GM10266 (cell line): ENCODE measurements around the gene MYO10.
"Not testable (repeated sequence)": the region's sequence is repeated elsewhere in the genome, so short reads cannot be mapped to it uniquely, and the experiment has no call there.

ENCODE experiments used
- DNase-seq: peaks from one replicate; pipeline ENCODE4 v3.0.0; 2012; ENCODE audit errors: extremely low spot score
- TF ChIP-seq, protein P1 (sequence below): IDR thresholded peaks from 2 replicates; pipeline ENCODE4 v1.5.1; 2012; ENCODE audit warnings: mild to moderate bottlenecking, low read depth; ENCODE audit not compliant: control insufficient read depth, insufficient read depth; ENCODE audit errors: missing control alignments

MYO10 gene

DNA sequence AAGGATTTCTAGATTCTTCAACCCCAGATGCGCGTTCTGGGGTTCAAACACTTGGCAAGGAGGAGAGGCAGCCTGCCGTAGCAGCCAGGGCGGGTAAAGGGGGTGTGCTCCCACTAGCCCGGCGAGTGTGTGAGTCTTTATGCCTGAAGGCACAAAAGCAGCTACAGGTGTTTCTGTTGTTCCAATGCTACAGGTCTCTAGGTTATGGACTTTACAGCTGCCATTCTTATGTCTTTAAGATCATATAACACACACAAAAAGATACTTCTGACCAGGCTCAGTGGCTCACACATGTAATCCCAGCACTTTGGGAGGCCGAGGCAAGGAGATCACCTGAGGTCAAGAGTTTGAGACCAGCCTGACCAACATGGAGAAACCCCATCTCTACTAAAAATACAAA, 185.6 kb downstream of the MYO10 start:
- TF ChIP-seq, protein P1, sequence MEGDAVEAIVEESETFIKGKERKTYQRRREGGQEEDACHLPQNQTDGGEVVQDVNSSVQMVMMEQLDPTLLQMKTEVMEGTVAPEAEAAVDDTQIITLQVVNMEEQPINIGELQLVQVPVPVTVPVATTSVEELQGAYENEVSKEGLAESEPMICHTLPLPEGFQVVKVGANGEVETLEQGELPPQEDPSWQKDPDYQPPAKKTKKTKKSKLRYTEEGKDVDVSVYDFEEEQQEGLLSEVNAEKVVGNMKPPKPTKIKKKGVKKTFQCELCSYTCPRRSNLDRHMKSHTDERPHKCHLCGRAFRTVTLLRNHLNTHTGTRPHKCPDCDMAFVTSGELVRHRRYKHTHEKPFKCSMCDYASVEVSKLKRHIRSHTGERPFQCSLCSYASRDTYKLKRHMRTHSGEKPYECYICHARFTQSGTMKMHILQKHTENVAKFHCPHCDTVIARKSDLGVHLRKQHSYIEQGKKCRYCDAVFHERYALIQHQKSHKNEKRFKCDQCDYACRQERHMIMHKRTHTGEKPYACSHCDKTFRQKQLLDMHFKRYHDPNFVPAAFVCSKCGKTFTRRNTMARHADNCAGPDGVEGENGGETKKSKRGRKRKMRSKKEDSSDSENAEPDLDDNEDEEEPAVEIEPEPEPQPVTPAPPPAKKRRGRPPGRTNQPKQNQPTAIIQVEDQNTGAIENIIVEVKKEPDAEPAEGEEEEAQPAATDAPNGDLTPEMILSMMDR = no peak
- DNase-seq = no peak

DNA sequence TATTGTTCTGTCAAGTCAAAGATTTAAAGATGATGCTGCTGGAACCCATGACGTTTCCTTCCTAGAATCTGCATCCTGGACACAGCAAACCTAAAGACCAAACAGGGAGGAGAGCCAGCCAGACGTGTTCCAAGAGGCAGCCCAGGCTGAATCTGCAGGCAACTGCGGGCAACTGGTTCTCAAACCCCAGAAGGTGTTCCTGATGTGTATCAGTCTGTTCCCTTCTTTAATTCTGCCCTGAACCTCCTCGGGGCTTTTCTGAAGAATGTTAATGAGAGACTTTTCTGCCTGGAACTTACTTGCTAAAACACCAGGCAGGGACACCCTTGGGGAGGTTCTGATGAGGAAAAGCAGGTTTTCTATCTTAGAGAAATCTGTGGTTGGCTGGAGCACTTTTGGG, 186.5 kb downstream of the MYO10 start:
- TF ChIP-seq, protein P1 = no peak
- no peak for DNase-seq

DNA sequence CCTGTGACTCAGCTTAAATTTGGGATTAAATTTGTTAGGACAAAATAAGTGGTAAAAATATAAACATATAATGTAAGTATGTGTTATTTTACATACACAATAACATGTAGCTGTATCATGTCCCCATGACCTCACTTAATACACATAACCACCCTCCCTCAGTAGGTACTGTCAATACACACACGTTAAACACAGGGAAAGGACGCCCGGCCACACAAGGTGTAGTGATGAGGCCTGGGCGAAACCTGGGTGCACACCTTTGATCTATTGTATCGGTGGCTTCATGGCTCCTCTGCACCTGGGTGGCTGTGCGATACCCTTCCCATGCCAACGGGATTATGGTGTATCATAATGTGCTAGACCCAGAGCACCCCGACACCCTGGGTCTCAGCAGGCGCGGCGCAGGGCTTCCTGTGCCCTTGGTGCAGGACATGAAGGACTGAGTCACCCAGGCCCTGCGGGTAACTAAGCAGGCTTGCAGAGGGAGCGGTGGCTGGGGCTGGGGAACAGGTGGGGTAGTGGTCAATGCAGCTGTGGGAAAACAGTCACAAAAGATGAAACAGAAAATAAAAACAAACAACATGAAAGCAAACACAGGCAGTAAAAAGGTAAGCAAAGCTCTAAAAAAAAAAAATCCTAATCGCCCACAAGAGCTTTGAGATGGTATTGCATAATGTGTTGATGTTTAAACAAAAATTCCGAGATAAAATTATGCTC, 191.8 kb downstream of the MYO10 start:
- no peak for DNase-seq
- TF ChIP-seq, protein P1 = no peak

DNA sequence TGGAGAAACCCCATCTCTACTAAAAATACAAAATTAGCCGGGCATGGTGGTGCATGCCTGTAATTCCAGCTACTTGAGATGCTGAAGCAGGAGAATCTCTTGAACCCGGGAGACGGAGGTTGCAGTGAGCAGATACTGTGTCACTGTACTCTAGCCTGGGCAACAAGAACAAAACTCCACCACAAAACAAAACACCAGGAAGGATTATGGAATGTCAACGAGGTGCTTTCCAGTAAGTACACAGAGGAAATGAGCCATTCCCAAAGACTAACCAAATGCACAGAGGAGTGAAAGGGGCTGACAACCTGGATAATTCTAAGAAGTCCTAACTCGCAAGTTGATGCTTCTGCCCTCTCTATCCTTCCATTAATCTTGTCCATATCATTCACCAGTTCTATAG, 193.2 kb downstream of the MYO10 start:
- DNase-seq = no peak
- TF ChIP-seq, protein P1 = no peak

DNA sequence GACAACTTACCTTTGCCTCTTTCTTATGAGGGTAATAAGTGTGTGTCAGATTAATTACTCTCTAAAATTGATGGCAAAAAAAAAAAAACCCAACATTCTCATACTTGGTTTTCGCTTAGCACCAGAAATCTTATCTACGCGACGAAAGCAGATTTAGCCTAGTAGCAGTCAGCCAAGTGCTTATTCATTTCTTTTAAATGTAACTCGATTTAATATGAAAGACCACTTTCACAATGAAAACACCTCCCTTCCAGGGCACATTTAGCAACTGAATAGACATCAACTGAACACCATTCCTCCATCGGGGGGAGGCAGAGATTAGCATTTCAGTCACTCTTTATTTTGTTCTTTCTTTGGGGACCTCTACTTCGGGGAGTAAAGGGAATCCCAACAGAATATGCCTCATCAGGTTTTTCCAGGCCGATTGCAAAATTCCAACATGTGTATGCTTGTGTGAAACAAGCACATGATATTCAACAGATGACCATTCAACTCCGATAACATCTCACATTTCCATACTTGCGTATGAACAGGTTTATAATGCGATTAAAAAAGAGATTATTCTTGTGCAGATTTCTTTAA, 195.2 kb downstream of the MYO10 start:
- TF ChIP-seq, protein P1 = no peak
- no peak for DNase-seq

DNA sequence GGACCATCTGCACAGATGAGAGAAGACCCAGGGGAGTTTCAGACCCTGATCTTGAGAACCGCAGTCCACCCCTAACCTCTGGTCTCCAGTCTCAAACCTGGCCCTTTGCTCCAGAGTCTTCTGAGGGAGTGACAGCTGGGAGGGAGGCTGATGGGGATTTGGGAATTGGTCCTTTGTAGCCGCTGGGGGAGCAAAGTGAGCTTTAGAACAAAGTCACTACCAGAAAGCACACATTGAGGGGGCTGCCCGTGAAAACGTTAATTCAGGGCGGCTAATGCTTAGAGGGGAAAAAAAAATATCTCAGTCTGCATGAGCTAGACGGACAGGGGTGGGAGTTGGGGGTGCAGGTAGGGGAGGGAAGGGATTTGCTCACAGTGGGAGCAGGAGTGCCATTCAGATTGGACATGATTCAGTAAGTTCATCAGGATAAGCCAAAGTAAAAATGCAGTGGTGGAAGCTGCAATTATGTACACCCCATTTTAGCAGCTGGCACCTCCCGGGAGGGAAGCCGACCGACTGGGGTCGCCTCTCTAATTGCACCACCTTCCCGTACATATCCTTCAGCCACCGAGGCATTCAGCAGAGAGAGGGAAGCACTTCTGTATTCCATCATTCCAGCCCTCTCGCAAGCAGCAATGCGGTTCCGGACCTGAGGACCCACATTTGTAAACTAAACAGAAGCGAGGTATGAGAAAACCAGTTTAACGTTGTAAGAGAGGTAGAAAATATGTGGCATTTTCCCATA, 195.8 kb downstream of the MYO10 start:
- TF ChIP-seq, protein P1 = no peak
- DNase-seq = no peak

DNA sequence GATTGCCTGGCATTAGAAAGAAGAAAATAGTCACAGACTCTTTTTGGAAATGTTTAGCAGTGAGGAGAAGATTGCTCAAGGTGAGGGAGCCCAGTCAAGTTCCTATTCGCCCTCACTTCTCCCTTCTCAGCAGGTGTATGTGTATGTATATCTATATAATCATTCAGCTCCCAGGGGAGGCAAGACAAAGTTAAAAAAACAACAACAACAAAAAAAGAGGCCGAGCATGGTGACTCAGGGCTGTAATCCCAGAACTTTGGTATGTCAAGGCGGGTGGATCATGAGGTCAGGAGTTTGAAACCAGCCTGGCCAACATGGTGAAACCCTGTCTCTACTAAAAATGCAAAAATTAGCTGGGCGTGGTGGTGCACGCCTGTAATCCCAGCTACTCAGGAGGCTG, 197.7 kb downstream of the MYO10 start:
- DNase-seq = not testable (repeated sequence)
